K562 (cell line): ENCODE data around the gene SACM1L. TPM values are rescaled to one million over a fixed set of nuclear protein-coding genes. Genes with fewer than 3 reads are reported as not detected.

Experiments
- ADNP ChIP-seq: fragments of 200-800 bp; sonication (Bioruptor generic); IDR thresholded peaks from 2 replicates; pipeline ENCODE4 v1.6.1; 2016; ENCODE audit warnings: missing genetic modification characterization, missing compliant biosample characterization
- CHD4 ChIP-seq: fragments of 200-600 bp; sonication (generic); IDR thresholded peaks from 3 replicates; pipeline ENCODE4 v1.6.1; 2012; ENCODE audit warnings: low read depth, mild to moderate bottlenecking, mixed read lengths, low read length, inconsistent platforms; ENCODE audit not compliant: insufficient read depth, insufficient replicate concordance, poor library complexity, severe bottlenecking
- CTBP1 ChIP-seq: fragments of 450-650 bp; IDR thresholded peaks from 2 replicates; pipeline ENCODE4 v1.6.1; 2016; ENCODE audit warnings: borderline replicate concordance
- E2F6 ChIP-seq, 2 experiments: IDR thresholded peaks; 2 replicates each; pipeline ENCODE4 v1.6.1; 2011; ENCODE audit warnings: borderline replicate concordance in 1 of 2, control low read depth in 1 of 2, low read depth in 1 of 2, low read length in 1 of 2, mild to moderate bottlenecking in 1 of 2, mixed read lengths in 1 of 2, moderate library complexity in 1 of 2; ENCODE audit not compliant: insufficient read depth in 1 of 2, insufficient read length in 1 of 2, poor library complexity in 1 of 2, severe bottlenecking in 1 of 2; ENCODE audit errors: extremely low read depth in 1 of 2
- FOXM1 ChIP-seq, 2 experiments: fragments of 450-650 bp in 1 of 2; sonication (generic) in 1 of 2; formaldehyde crosslinking in 1 of 2; IDR thresholded peaks; 2 replicates each; pipeline versions ENCODE4 v1.6.1 to v1.9.0; 2017 to 2022; ENCODE audit warnings: low read depth in 2 of 2, mild to moderate bottlenecking in 2 of 2, missing genetic modification reagents in 1 of 2, moderate library complexity in 1 of 2
- HDAC2 ChIP-seq: fragments of 450-650 bp; IDR thresholded peaks from 2 replicates; pipeline ENCODE4 v1.6.1; 2016; ENCODE audit warnings: mild to moderate bottlenecking
- HIVEP1 ChIP-seq: fragments of 250-450 bp; sonication (Bioruptor Pico); IDR thresholded peaks from 2 replicates; pipeline ENCODE4 v1.4.0; 2020; ENCODE audit warnings: mild to moderate bottlenecking
- JUN ChIP-seq, 2 experiments: sonication (generic) in 1 of 2; formaldehyde crosslinking in 1 of 2; IDR thresholded peaks; 2 replicates each; pipeline versions ENCODE4 v1.6.1 to v1.8.0; 2012 to 2022; ENCODE audit warnings: borderline replicate concordance in 2 of 2, mild to moderate bottlenecking in 2 of 2, improper control_type of control experiment in 1 of 2, low read depth in 1 of 2, low read length in 1 of 2, missing genetic modification reagents in 1 of 2
- MNT ChIP-seq, 2 experiments: fragments of 450-650 bp; conservative IDR thresholded peaks; 2 replicates each; pipeline ENCODE4 v1.6.1; 2017; ENCODE audit warnings: mild to moderate bottlenecking in 2 of 2, moderate library complexity in 2 of 2
- NCOA1 ChIP-seq: fragments of 450-650 bp; IDR thresholded peaks from 2 replicates; pipeline ENCODE4 v1.6.1; 2016; ENCODE audit warnings: low read depth
- RCOR1 ChIP-seq, 2 experiments: IDR thresholded peaks; 2 replicates each; pipeline ENCODE4 v1.6.1; 2012; ENCODE audit warnings: low read depth in 2 of 2, low read length in 2 of 2, borderline replicate concordance in 1 of 2, improper control_type of control experiment in 1 of 2
- REST ChIP-seq, 2 experiments: fragments of 450-650 bp; formaldehyde crosslinking in 1 of 2; IDR thresholded peaks; 2 replicates each; pipeline versions ENCODE4 v1.4.0 to v1.6.1; 2014 to 2020; ENCODE audit warnings: mild to moderate bottlenecking in 2 of 2, borderline replicate concordance in 1 of 2, low read depth in 1 of 2
- STAT5B ChIP-seq: fragments of 250-450 bp; sonication (Bioruptor Pico); IDR thresholded peaks from 2 replicates; pipeline ENCODE4 v1.8.0; 2021; ENCODE audit warnings: mild to moderate bottlenecking, inconsistent platforms
- ZNF561 ChIP-seq: fragments of 450-650 bp; formaldehyde crosslinking; conservative IDR thresholded peaks from 2 replicates; pipeline ENCODE4 v1.4.0; 2020; ENCODE audit warnings: mild to moderate bottlenecking, moderate library complexity
- polyA plus RNA-seq, 8 experiments: library from polyadenylated mRNA; depleted of rRNA in 4 of 8; stranded (reverse) in 5 of 8; unstranded in 3 of 8; fragments of >200 nt; fragmentation: Nextera tagmentation in 2 of 8; fragmentation: Illumina TruSeq in 1 of 8; extraction: Ambion mirVana in 2 of 8; extraction: Trizol in 1 of 8; gene quantifications; 2 replicates each; pipeline versions ENCODE4 v1.2.1 to v1.2.3, GENCODE V29; 2011 to 2014; ENCODE audit warnings: inconsistent platforms in 1 of 8, missing spikeins in 1 of 8
- total RNA-seq, 7 experiments: library from RNA; depleted of rRNA in 6 of 7; stranded (reverse); fragments of >200 nt in 6 of 7; fragmentation: Illumina TruSeq in 2 of 7; extraction: Trizol in 2 of 7; gene quantifications; 2 replicates each; pipeline versions ENCODE4 v1.2.1 to v1.2.3, GENCODE V29; 2011 to 2021; ENCODE audit warnings: low replicate concordance in 1 of 7

The SACM1L gene
- total and polyA plus RNA-seq, 9 of the 15 experiments (the other 6 are each of a cell fraction or from before 2014, with no cell fraction given) = 25.7 to 67.2 (median 40.3) TPM

GRCh38 chr3:45640091-45640507 lies 49.1 kb upstream of the SACM1L start (continued):
- TF ChIP-seq E2F6 (IDR thresholded peaks at IDR 0.05; ENCODE audit: borderline replicate concordance in 1 of 2, extremely low read depth in 1 of 2, insufficient read depth in 1 of 2, insufficient read length in 1 of 2, low read depth in 1 of 2, low read length in 1 of 2, poor library complexity in 1 of 2, severe bottlenecking in 1 of 2) = no peak
- TF ChIP-seq HIVEP1 (CRISPR knock-in tag) = no peak
- no peak for TF ChIP-seq STAT5B (CRISPR knock-in tag)
- TF ChIP-seq HDAC2 = peak; percentile 98
- TF ChIP-seq CHD4 = peak; percentile 71
- TF ChIP-seq FOXM1 (IDR thresholded peaks at IDR 0.05; ENCODE audit: low read depth) = peak; percentile 53; the same call in 1 of the 2 replicates
- no peak for TF ChIP-seq FOXM1 (CRISPR knock-in tag; IDR thresholded peaks at IDR 0.05; ENCODE audit: low read depth)
- TF ChIP-seq REST (IDR thresholded peaks at IDR 0.05; ENCODE audit: borderline replicate concordance) = no peak
- no peak for TF ChIP-seq REST (CRISPR knock-in tag; IDR thresholded peaks at IDR 0.05; ENCODE audit: low read depth)
- peak; percentile 90 for TF ChIP-seq ADNP (tag)
- 0 out of 2 replicates have a peak, but pooled peaks have one; percentile 27 for TF ChIP-seq JUN (IDR thresholded peaks at IDR 0.05; ENCODE audit: borderline replicate concordance, low read depth, low read length)
- no peak for TF ChIP-seq JUN (CRISPR knock-in tag; IDR thresholded peaks at IDR 0.05; ENCODE audit: borderline replicate concordance)
- TF ChIP-seq NCOA1 = peak; percentile 43; the same call in 1 of the 2 replicates
- peak; percentile 13; the same call in 1 of the 2 replicates for TF ChIP-seq CTBP1
- no peak for TF ChIP-seq ZNF561 (CRISPR knock-in tag)
- peak in 1 of 2 experiments; percentile 80; a peak in 2 of 4 replicates for TF ChIP-seq RCOR1 (IDR thresholded peaks at IDR 0.05; ENCODE audit: borderline replicate concordance in 1 of 2, low read depth in 2 of 2, low read length in 2 of 2)
- peak in 1 of 2 experiments; percentile 53; a peak in 1 of 4 replicates for TF ChIP-seq MNT (conservative IDR thresholded peaks at IDR 0.05)
